Measurements from ENCODE around the gene TNFRSF14. TPM values are rescaled to one million over a fixed set of nuclear protein-coding genes. Genes with fewer than 3 reads are reported as not detected.
A peak's percentile ranks its signal among the peaks of the same experiment; 100 is the strongest.

The TNFRSF14 gene
- total and polyA plus RNA-seq, 5 donors, result 17.6 to 27.6 (median 22.9) TPM

DNA sequence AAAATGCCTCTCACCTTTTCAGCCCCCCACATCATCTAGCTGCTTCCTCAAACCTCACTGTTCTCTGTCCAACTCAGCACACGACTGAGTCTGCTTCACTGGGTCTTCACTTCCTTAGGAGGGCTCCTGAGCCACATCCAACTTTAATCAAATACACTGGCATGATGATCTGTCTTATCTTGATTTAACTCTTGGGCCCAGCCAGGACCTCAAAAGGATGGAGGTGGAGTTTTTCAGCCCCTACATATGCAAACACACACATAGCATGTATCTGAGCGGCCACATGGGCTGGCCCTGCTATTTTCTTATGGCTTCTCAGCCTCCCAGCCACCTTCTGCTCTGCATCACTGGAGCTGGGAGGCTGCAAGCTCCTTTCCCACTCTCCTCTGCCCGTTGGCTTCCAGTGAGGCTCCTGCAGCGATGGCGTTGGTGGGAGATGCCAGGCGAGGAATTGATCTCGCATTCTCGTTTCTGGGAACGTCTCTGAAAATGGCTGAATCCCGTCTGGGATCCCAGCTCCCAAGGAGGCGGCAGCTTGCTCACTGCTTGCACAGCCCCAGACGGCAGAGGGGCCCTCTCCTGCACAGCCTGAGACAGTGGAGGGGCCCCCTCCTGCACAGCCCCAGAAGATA, 28.6 kb downstream of the TNFRSF14 start:
- intact Hi-C loops (cut with DNase I), result no loop called here
- Histone ChIP-seq H3K4me3 (ENCODE audit: low read length) (peak overlapping the region; percentile 87), H3K27me3 (ENCODE audit: control insufficient read depth, insufficient read depth) (no peaks in the 10 kb centered on the region), H3K27ac (ENCODE audit: low read length) (peak overlapping the region; percentile 95), H3K9me3 (ENCODE audit: control insufficient read depth, low read length) (no peaks in the 10 kb centered on the region), H3K4me1 (ENCODE audit: control insufficient read depth, insufficient read depth, low read length) (peaks cover 3% of the 10 kb centered on the region)
- no peak for ATAC-seq
- 28% methylated on average over 12 of the region's 12 CpGs for WGBS
- DNase-seq, result peak in 2 of 3 donors; percentile 14 to 38

DNA sequence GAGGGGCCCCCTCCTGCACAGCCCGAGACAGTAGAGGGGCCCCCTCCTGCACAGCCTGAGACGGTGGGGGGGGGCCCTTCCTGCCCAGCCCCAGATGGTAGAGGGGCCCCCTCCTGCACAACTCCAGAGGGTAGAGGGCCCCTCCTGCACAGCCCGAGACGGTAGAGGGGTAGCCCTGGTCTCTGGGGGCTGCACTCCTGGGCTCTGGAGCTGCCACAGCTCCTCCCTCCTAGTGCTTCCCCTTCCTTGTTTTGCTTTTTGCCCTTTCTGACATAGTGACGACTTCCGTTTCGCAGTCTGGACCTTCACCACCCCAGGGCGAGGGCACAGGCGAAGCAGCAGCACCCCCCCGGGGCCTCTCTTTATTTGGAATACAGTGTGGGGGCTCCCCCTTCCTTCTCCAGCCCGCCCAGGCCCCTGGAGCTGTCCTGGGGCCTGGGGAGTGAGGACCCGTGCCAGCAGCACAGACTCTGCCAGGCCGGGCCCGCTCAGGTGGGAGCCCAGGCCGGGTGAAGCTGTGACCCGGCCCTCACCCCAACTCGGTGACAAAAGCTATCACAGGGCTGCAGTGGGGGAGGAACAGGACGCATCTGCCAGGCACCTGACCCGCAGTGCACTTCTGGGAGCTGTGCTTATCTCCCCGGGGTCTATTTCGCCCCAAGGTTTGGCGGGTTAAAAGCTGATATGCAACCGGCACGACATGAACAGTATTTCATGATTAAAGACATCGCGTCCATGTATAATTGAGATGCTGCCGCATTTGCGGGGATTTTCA, 29.3 kb downstream of the TNFRSF14 start:
- H3K4me1 ChIP-seq (ENCODE audit: control insufficient read depth, insufficient read depth, low read length), result peaks cover 3% of the 10 kb centered on the region
- H3K27ac ChIP-seq (ENCODE audit: low read length), result peak overlapping the region; percentile 95
- intact Hi-C loops (cut with DNase I), result no loop called here
- ATAC-seq (peak; percentile 37 to 39), DNase-seq (peak; percentile 66 to 90 (median 86))
- under 1% methylated on average over 28 of the region's 28 CpGs for WGBS
- no peaks in the 10 kb centered on the region for H3K27me3 ChIP-seq (ENCODE audit: control insufficient read depth, insufficient read depth)
- no peaks in the 10 kb centered on the region for H3K9me3 ChIP-seq (ENCODE audit: control insufficient read depth, low read length)
- H3K4me3 ChIP-seq (ENCODE audit: low read length), result peak overlapping the region; percentile 87

DNA sequence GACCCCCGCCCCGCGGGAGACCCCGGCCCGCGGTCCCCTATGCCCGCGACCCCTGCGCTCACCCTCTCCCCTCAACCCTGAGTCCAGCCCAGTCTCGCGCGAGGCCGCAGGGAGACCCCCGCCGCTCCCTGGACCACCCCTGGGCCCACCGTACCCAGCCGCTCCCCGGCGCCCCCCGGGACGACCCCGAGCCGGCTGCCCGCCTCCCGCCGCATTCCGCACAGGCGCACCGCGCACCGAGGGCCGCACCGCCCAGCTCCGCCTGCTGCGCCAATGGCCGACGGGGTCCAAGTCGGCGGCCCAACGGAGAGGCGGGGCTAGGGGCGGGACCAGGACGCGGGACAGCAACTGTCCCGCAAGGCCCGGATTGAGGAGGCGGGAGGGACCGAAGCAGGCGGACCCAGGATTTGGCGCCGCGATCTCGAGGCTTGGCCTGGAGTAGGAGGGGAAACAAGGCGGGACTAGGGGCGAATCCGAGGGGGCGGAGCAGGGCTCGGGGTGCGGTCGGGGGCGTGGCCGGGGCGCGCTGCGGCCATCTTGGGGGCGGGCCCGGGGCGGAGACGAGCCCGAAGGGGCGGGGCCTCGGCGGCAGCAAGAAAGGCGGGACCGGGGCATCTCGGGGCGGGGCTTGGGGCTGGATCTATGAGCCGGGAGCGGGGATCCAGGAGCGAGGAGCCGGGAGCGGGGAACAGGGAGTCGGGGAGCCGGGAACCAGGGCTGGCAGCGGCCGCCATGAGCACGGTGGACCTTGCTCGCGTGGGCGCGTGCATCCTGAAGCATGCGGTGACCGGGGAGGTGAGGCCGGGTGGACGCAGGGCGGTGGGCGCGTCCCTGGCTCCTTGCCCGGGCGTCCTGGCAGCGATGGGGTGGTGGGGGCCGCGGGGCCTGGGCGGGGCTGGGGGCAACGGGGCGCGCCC, 30.2 kb downstream of the TNFRSF14 start, which contains the start of gene PRXL2B:
Gene PRXL2B (plus strand): TSS at position 624 of the 917 bp plus-strand sequence. CDS start 109 bp downstream, at position 733.
- Histone ChIP-seq H3K27me3 (ENCODE audit: control insufficient read depth, insufficient read depth) (no peaks in the 10 kb centered on the region), H3K4me3 (ENCODE audit: low read length) (peak within 1 kb of the TSS; percentile 87), H3K9me3 (ENCODE audit: control insufficient read depth, low read length) (no peaks in the 10 kb centered on the region), H3K27ac (ENCODE audit: low read length) (peak within 1 kb of the TSS; percentile 95), H3K4me1 (ENCODE audit: control insufficient read depth, insufficient read depth, low read length) (peaks cover 3% of the 10 kb centered on the region)
- intact Hi-C loops (cut with DNase I), result no loop called here
- ATAC-seq (peak; percentile 93 to 94), DNase-seq (peak; percentile 100)
- under 1% methylated on average over 107 of the region's 107 CpGs for WGBS

DNA sequence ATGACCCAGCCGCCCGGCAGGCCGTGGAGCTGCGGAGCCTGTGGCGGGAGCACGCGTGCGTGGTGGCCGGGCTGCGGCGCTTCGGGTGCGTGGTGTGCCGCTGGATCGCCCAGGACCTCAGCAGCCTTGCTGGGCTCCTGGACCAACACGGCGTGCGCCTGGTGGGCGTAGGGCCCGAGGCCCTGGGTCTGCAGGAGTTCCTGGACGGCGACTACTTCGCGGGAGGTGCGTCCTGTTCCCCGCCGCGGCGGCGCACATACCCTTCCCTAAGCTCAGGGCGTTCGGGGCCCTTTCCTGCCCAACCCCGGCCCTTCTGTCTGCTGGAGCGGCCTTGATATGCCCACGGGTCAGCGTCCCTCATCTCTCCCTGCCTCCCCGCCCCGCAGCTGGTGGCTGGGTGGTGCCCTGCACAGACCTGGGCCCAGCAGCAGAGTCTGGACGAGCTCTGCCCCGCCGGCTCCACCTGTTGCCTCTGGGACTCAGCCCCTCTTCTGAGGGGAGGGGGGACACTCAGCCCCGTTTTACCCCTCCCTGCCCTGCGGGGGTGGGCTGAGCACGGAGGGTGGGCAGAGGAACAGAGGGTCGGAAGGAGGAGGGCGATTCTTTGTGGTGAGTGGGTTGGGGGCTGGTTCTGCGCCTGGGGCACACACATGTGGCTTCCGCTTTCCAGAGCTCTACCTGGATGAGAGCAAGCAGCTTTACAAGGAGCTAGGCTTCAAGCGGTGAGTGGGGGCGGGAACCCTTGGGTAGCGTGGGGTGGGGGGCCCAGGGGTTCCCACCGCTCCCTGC, 31.1 kb downstream of the TNFRSF14 start:
- intact Hi-C loops (cut with DNase I), result no loop called here
- 13% methylated on average over 52 of the region's 52 CpGs for WGBS
- ATAC-seq (no peak), DNase-seq (no peak)
- Histone ChIP-seq H3K27ac (ENCODE audit: low read length) (no peak overlapping the region), H3K4me3 (ENCODE audit: low read length) (peak overlapping the region; percentile 87), H3K9me3 (ENCODE audit: control insufficient read depth, low read length) (no peaks in the 10 kb centered on the region), H3K27me3 (ENCODE audit: control insufficient read depth, insufficient read depth) (no peaks in the 10 kb centered on the region), H3K4me1 (ENCODE audit: control insufficient read depth, insufficient read depth, low read length) (peaks cover 3% of the 10 kb centered on the region)

DNA sequence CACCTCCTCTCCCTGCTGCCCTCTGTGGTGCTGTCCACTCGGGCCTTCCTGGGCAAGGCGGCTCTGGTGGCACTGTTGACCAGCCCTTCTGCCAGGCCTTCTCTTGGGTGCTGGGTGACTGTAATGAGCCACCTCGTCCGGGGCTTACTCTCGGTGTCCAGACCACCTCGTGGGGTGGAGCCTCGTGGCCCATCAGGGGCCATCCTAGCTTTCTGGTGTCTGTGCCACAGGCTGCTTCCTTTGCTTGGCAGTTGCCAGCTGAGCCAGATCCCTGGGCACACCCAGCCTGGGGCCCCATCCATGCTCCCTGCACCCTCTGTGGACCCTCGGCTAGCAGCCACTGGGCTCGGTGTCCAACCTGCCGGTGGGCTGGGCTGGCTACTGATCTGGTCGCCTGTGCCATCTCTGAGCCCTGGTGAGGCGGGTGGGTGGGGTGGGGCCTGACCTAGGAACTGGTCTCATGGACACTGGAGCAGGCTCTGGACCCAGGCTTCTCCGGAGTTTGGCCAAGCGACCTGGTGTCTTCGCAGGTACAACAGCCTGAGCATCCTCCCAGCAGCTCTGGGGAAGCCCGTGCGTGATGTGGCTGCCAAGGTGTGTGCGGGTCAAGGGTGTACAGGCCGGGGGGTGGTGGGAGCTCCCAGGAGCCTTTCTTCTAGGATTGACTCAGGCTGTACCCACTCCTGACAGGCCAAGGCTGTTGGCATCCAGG, 31.8 kb downstream of the TNFRSF14 start:
- Histone ChIP-seq H3K27me3 (ENCODE audit: control insufficient read depth, insufficient read depth) (no peaks in the 10 kb centered on the region), H3K4me1 (ENCODE audit: control insufficient read depth, insufficient read depth, low read length) (peaks cover 3% of the 10 kb centered on the region), H3K4me3 (ENCODE audit: low read length) (no peak overlapping the region), H3K9me3 (ENCODE audit: control insufficient read depth, low read length) (no peaks in the 10 kb centered on the region), H3K27ac (ENCODE audit: low read length) (no peak overlapping the region)
- intact Hi-C loops (cut with DNase I), result no loop called here
- WGBS, result 89% methylated on average over 19 of the region's 19 CpGs
- DNase-seq, result peak in 2 of 3 donors; percentile 22 to 70
- no peak for ATAC-seq

DNA sequence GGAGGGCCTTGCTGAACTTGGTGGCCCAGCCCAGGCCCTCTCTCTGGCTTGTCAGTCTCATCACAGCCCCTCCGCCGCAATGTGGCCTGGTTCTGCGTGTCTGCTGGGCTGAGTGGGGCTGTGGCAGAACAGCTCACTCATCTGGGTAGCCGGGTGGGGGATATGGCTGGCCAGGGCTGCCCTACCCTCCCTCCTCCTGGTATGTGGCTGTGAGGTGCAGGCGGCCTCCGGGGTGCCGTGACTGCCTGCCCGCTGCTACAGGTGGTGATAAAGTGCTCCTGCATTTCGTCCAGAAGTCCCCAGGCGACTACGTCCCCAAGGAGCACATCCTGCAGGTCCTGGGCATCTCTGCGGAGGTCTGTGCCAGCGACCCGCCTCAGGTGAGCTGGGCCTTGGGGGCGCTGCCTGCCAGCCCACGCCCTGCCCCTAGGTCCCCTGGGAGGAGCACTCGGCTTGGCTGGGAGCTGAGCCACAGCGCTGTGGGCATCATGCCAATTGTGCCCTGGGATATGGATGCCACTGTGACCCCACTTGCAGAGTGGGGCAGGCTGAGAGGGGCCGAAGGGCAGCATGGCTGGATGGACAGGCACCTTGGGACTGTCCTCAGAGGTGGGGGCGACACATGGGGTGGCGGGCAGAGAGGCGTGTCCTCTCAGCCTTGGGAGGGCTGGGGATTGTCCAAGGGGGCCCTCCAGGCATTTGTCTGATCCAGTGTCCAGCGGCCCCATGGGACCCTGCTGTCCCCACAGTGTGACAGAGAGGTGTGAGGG, 32.7 kb downstream of the TNFRSF14 start:
- no peaks in the 10 kb centered on the region for H3K9me3 ChIP-seq (ENCODE audit: control insufficient read depth, low read length)
- DNase-seq, result peak in 2 of 3 donors; percentile 21 to 71
- peaks cover 3% of the 10 kb centered on the region for H3K4me1 ChIP-seq (ENCODE audit: control insufficient read depth, insufficient read depth, low read length)
- no peak for ATAC-seq
- intact Hi-C loops (cut with DNase I), result no loop called here
- H3K4me3 ChIP-seq (ENCODE audit: low read length), result no peak overlapping the region
- H3K27ac ChIP-seq (ENCODE audit: low read length), result no peak overlapping the region
- H3K27me3 ChIP-seq (ENCODE audit: control insufficient read depth, insufficient read depth), result no peaks in the 10 kb centered on the region
- 92% methylated on average over 23 of the region's 23 CpGs for WGBS

DNA sequence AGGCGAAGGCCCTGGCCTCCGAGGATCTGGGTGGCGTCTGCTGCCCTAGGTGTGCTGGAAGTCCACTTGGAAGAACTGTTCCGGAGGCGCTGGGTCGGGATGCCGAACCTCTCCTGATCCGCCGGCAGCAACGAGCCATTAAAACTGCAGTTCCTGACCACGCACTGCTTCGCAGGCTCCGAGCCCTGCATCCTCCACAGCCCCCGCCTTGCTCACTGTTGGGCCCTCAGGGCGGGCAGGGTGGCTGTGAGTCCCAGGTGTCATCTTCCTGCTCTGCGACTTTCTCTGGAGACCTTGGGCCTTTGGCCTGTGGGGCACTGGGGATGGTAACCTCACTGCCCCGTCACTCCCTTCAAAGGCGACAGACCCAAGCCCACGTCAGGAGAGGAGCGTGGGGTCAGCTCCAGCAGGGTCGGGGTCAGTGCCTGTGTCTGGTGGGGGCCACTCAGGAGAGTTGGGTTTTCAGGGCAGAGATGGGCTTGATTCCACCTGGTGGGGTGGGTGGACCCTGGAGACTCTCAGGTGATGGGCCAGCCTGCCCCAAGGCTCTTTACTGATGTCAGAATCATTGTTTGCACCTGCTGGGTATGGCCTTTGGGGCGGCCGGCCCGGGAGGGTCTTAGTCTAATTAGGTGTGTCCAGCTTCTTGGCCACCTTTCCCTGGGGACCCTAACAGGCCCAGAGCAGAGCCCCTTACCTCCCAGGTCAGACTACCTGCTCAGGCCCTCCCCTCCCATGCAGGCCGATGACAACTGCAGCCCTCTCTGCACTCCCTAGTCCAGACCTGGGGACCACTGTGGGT, 33.5 kb downstream of the TNFRSF14 start:
- intact Hi-C loops (cut with DNase I), result no loop called here
- WGBS, result 96% methylated on average over 25 of the region's 25 CpGs
- DNase-seq (peak in 2 of 3 donors; percentile 12 to 59), ATAC-seq (no peak)
- Histone ChIP-seq H3K27me3 (ENCODE audit: control insufficient read depth, insufficient read depth) (no peaks in the 10 kb centered on the region), H3K27ac (ENCODE audit: low read length) (no peak overlapping the region), H3K4me1 (ENCODE audit: control insufficient read depth, insufficient read depth, low read length) (peaks cover 3% of the 10 kb centered on the region), H3K9me3 (ENCODE audit: control insufficient read depth, low read length) (no peaks in the 10 kb centered on the region), H3K4me3 (ENCODE audit: low read length) (no peak overlapping the region)

DNA sequence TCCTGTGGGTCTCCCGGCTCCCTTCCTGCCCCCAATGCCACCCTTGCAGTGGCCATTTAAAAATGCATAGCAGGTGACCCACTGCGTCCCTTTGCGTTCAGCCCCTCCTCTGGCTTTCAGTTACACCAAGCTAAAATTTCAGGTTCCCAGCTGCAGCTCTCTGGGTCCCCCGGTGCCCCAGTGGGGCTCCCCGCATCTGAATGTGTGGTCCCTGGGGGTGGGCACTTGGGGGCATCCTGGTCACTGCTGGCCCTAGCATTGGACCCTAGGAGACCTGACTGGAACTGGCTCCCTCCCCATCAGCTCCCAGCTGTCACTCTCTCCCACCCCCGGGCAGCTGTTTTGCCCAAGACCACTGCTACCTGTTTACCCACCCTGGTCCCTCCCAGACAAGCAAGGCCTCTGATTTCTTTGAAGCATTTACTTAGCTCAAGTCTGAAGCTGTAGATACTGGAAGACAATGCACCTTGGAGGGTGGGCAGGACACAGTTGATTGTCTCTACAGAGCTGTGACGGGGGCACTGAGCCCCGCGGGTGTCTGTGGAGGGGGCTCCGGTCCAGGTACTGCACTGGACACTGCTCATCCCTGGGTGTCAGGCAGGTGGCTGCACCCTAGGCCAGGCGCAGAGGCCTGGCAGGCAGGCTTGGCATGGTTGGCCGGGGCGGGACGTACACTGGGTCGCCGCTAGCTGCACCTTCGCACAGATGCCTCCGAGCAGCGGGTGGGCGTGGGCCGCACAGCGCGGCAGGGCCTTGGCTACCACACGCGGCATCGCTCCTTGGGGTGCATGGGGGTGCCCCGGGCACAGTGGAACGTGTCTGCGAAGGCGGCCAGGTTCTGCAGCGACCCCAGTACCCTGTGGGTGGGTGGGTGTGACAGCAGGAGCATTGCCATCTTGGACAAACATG, 34.3 kb downstream of the TNFRSF14 start:
- DNase-seq, result peak in 2 of 3 donors; percentile 12 to 63
- Histone ChIP-seq H3K4me3 (ENCODE audit: low read length) (no peak overlapping the region), H3K27ac (ENCODE audit: low read length) (no peak overlapping the region), H3K9me3 (ENCODE audit: control insufficient read depth, low read length) (no peaks in the 10 kb centered on the region), H3K4me1 (ENCODE audit: control insufficient read depth, insufficient read depth, low read length) (no peaks in the 10 kb centered on the region), H3K27me3 (ENCODE audit: control insufficient read depth, insufficient read depth) (no peaks in the 10 kb centered on the region)
- intact Hi-C loops (cut with DNase I), result no loop called here
- no peak for ATAC-seq
- 97% methylated on average over 31 of the region's 31 CpGs for WGBS
